Subcutaneous abdominal adipose tissue (tissue), 5 donors: ENCODE data around the gene DCTN2.
A peak's percentile ranks its signal among the peaks of the same experiment; 100 is the strongest.
"Not testable (repeated sequence)": the region's sequence is repeated elsewhere in the genome, so short reads cannot be mapped to it uniquely, and the experiment has no call there.

Source experiments
- H3K27ac ChIP-seq: one replicate; pipeline ENCODE4 v1.7.0; 2013; ENCODE audit warnings: low read depth, mild to moderate bottlenecking, inconsistent platforms, low read length, moderate library complexity
- H3K27me3 ChIP-seq, 5 donors: one replicate each; pipeline ENCODE4 v1.7.0; 2013; ENCODE audit warnings: low read length in 5 of 5, inconsistent platforms in 1 of 5; ENCODE audit not compliant: control insufficient read depth in 5 of 5, insufficient read depth in 4 of 5
- H3K36me3 ChIP-seq, 5 donors: one replicate each; pipeline ENCODE4 v1.7.0; 2013; ENCODE audit warnings: low read length in 5 of 5; ENCODE audit not compliant: control insufficient read depth in 5 of 5, insufficient read depth in 5 of 5
- H3K4me1 ChIP-seq, 5 donors: one replicate each; pipeline ENCODE4 v1.7.0; 2013; ENCODE audit warnings: low read length in 5 of 5, mild to moderate bottlenecking in 3 of 5, moderate library complexity in 1 of 5; ENCODE audit not compliant: control insufficient read depth in 5 of 5, insufficient read depth in 5 of 5
- H3K4me3 ChIP-seq, 5 donors: one replicate each; pipeline ENCODE4 v1.7.0; 2013; ENCODE audit warnings: low read length in 5 of 5, low read depth in 1 of 5
- H3K9ac ChIP-seq, 5 donors: one replicate each; pipeline ENCODE4 v1.7.0; 2013; ENCODE audit warnings: low read length in 5 of 5, mild to moderate bottlenecking in 4 of 5, moderate library complexity in 3 of 5
- H3K9me3 ChIP-seq, 5 donors: one replicate each; pipeline ENCODE4 v1.7.0; 2013; ENCODE audit warnings: low read length in 5 of 5; ENCODE audit not compliant: control insufficient read depth in 5 of 5
- donor health status: healthy.
- donor health status: healthy.
- donor health status: healthy.
- donor health status: healthy.
- donor health status: healthy.

Gene DCTN2

DNA sequence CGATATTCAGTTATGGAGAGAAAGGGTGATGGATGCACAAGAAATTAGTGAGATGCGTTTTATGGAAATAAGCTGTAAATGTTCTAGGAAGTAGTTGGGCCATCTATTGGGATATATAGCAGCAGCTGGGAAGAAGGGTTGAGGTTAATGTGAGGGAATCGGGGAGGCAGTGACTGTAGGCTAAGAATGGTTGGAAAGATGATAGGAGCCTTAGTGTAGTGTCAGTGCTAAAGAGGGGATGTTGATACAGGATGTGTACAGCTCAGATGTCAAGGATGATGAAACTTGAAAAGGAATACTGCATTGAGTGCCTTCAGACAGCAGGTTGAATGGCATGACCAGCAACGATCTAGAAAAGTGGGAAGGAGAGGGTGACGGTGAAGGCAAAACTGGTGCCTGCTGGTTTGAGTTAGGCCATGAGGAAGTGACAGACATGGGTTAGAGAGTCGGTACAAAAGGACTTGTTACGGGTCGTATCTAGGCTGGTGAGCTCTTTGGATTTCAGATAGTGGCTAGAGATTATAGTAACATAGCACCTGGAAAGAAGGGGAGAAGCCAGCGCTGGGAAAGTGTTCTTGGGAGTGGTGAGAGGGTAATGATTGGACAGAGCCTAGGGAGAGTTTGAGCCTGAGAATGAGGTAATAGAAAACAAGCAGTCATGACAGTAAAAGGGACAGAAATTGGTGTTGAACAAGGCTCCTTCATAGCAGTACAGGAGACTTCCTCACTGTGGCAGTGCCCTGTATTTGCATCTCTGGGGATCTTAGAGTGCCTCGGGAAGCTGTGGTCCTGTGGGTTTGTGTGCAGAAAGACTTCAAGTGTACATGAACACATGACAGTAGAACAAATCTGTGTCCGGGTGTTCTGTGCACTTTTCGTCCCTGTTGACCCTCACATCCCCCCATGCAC, 49.5 kb downstream of the DCTN2 start:
- Histone ChIP-seq H3K4me3 (no peak overlapping the region), H3K27me3 (no peaks in the 10 kb centered on the region), H3K36me3 (peaks cover 14 to 62% (median 51%) of the 10 kb centered on the region in 5 donors), H3K27ac (no peak overlapping the region), H3K4me1 (no peaks in the 10 kb centered on the region), H3K9me3 (no peaks in the 10 kb centered on the region), H3K9ac (no peak overlapping the region)

DNA sequence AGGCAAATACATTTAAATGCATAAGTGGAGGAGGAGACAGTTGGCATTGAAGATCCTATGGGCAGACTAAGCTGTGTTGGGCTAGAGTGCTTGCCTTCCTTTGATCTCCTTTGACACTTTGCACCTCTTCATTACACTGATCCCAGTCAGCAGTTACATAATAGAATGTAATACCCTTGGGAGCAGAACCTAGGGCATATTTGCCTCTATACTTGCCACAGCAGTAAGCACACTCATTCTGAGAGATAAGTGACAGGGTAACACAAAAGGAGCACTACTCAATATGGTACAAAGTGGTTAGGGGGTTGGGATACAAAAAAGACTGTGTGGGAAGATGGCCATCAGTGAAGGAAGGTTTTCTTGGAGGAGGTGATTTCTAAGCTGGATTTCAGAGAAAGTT, 50.2 kb downstream of the DCTN2 start:
- Histone ChIP-seq H3K36me3 (peaks cover 14 to 60% (median 49%) of the 10 kb centered on the region in 5 donors), H3K4me3 (no peak overlapping the region), H3K9me3 (no peaks in the 10 kb centered on the region), H3K9ac (peak overlapping the region in 1 of 5 donors; percentile 32), H3K27me3 (no peaks in the 10 kb centered on the region), H3K27ac (no peak overlapping the region), H3K4me1 (no peaks in the 10 kb centered on the region)

DNA sequence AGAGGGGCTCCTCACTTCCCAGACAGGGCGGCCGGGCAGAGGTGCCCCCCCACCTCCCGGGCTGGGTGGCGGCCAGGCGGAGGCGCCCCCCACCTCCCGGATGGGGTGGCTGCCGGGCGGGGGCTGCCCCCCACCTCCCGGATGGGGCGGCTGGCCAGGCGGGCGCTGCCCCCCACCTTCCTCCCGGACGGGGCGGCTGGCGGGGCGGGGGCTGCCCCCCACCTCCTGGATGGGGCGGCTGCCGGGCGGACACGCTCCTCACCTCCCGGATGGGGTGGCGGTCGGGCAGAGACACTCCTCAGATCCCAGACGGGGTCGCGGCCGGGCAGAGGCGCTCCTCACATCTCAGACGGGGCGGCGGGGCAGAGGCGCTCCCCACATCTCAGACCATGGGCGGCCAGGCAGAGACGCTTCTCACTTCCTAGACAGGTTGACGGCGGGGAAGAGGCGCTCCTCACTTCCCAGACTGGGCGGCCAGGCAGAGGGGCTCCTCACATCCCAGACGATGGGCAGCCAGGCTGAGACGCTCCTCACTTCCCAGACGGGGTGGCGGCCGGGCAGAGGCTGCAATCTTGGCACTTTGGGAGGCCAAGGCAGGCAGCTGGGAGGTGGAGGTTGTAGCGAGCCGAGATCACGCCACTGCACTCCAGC, 51.8 kb downstream of the DCTN2 start:
- H3K9ac ChIP-seq, H3K4me3 ChIP-seq, H3K27ac ChIP-seq, H3K9me3 ChIP-seq, H3K27me3 ChIP-seq, H3K4me1 ChIP-seq: not testable (repeated sequence)
- peaks cover 15 to 60% (median 48%) of the 10 kb centered on the region in 5 donors for H3K36me3 ChIP-seq

DNA sequence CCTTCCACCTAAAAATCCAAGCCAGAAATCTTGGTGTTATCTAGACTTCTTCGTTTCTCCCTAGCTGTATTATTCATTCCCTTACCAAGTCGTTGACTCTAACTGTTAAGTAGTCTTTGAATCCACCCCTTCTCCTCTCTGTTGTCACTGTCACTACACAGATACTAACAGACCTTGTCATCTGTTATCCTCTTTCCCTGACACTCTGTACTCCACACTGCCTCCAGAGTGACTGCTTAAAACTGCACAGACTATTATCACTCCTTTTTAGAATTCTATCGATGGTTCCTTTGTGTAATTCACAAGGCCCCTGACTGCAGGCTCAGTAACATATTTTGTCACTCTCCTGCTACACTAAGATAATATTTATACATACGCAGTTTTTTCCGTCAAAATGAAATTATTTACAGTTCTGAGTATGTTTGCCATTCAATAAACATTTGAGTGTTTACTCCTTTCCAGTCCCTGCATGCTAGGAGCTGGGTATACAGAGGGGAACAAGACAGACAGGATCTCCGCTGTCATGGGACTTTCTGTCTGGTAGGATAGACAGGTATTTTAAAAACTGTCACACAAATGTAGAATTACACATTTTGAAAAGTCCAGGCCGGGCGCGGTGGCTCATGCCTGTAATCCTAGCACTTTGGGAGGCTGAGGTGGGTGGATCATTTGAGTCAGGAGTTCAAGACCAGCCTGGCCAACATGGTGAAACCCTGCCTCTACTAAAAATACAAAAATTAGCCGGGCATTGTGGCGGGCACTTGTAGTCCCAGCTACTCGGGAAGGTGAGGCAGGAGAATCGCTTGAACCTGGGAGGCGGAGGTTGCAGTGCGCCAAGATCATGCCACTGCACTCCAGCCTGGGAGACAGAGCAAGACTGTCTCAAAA, 55.4 kb downstream of the DCTN2 start:
- Histone ChIP-seq H3K9ac (no peak overlapping the region), H3K9me3 (no peaks in the 10 kb centered on the region), H3K36me3 (peaks cover 8 to 46% (median 38%) of the 10 kb centered on the region in 5 donors), H3K27me3 (no peaks in the 10 kb centered on the region), H3K27ac (no peak overlapping the region), H3K4me1 (peaks cover 0 to 20% (median 16%) of the 10 kb centered on the region in 5 donors), H3K4me3 (no peak overlapping the region)

DNA sequence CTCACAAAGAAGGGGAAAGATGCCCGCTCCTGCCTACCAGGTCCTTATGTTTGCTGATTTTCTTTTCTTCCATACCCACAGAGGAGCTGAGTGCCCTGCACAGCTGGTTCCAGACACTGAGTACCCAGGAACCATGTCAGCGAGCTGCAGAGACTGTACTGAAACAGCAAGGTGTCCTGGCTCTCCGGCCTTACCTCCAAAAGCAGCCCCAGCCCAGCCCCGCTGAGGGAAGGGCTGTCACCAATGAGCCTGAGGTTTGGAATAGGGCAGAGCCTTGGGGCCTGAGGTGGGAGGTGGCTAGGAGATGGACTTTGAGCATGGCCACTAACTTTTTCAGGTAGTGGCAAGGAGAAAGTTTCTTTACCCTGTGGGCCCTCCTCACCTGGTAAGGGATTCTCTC, 56.9 kb downstream of the DCTN2 start:
- peaks cover 8 to 37% (median 34%) of the 10 kb centered on the region in 5 donors for H3K36me3 ChIP-seq

DNA sequence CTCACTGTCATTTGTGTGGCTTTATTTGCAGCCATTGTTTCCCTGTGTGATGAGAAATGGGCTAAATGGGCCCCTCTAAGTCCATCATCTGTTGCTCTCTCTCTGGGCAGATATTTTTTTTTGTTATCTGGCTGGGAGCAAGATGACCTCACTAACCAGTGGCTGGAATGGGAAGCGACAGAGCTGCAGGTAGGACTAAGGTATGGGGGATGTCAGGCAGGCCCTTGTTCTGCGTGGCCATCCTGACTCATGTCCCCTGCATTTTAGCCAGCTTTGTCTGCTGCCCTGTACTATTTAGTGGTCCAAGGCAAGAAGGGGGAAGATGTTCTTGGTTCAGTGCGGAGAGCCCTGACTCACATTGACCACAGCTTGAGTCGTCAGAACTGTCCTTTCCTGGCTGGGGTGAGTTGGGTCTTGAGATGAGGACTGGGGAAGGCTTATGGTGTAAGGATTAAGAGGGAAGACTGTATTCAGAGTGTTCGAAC, 57.8 kb downstream of the DCTN2 start:
- no peak overlapping the region for H3K27ac ChIP-seq
- peak overlapping the region in 4 of 5 donors; percentile 71 to 96 (median 92) for H3K9ac ChIP-seq
- peak overlapping the region in 2 of 5 donors; percentile 86 to 90 for H3K4me3 ChIP-seq

More for the DNA sequence above, 56.9 kb downstream of the DCTN2 start:
- Histone ChIP-seq H3K27me3 (no peaks in the 10 kb centered on the region), H3K4me1 (peaks cover 0 to 20% (median 16%) of the 10 kb centered on the region in 5 donors), H3K27ac (no peak overlapping the region), H3K9ac (no peak overlapping the region), H3K9me3 (no peaks in the 10 kb centered on the region), H3K4me3 (no peak overlapping the region)

DNA sequence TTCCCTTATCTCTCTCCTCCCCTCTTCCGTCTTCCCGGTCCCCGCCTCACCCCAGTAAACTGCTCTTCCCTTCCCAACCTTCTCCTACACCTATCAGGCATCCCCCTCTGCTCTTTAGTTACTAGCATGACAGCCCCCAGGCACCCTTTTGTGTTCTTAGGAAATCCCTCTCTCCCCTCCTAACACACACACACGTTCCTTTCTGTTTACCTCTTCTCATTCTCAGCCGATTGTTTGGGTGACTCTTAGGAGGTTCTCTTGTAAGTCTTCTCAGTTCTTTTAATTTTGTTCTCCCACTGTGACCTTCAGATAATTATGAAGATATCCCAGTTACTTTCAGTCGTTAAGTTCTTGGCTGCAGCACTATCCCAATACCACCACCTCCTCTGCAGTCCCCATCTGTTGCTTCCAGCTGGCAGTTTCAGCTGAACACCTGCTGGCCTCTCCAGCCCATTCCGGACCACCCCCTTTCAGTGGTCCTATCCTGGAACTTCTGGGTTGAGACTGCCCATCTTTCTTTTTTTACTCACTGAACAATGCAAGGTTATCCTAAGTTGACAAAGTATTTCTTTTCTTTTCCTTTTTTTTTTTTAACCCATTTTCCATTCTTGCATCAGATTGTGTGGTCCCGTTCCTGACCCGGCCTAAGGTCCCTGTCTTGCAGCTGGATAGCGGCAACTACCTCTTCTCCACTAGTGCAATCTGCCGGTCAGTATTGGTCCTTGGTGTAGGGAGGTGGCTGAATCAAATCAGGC, 58.4 kb downstream of the DCTN2 start:
- Histone ChIP-seq H3K4me3 (peak overlapping the region; percentile 86 to 94 (median 88)), H3K27ac (peak overlapping the region; percentile 77), H3K4me1 (peaks cover 0 to 20% (median 16%) of the 10 kb centered on the region in 5 donors), H3K36me3 (peaks cover 8 to 37% (median 34%) of the 10 kb centered on the region in 5 donors), H3K9me3 (no peaks in the 10 kb centered on the region), H3K9ac (peak overlapping the region; percentile 12 to 96 (median 89)), H3K27me3 (no peaks in the 10 kb centered on the region)

More for the DNA sequence above, 57.8 kb downstream of the DCTN2 start:
- H3K27me3 ChIP-seq, result no peaks in the 10 kb centered on the region
- peaks cover 0 to 20% (median 16%) of the 10 kb centered on the region in 5 donors for H3K4me1 ChIP-seq
- peaks cover 8 to 37% (median 34%) of the 10 kb centered on the region in 5 donors for H3K36me3 ChIP-seq
- no peaks in the 10 kb centered on the region for H3K9me3 ChIP-seq

DNA sequence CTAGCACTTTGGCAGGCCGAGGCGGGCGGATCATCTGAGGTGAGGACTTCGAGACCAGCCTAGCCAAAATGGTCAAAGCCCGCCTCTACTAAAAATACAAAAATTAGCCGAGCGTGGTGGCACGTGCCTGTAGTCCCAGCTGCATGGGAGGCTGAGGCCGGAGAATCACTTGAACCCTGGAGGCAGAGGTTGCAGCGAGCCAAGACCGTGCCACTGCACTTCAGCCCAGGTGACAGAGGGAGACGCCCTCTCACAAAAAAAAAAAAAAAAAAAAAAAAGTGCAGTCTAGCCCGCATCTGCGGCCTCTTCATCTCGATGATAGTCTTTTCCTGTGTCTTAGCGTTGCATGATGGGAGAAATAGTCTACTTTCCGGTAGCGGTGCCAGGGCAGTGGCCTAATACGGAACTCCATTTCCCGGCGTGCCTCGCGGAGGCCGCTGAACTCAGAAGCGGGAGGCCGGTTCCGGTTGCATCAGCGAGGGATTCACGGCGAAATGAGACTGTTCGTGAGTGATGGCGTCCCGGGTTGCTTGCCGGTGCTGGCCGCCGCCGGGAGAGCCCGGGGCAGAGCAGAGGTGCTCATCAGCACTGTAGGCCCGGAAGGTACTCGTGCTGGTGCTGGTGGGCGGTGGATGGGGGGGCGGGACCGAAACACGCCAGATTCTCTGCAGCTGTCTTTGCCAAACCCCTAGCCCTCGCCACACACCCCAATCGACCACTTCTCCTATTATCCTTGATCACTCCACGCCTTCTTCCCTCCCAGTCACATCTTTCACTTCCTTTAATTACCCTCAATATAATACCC, 59.2 kb downstream of the DCTN2 start, which contains the start of gene MARS1:
Gene MARS1, plus strand, starts transcription at position 472 of the 805 bp plus-strand sequence. Its CDS starts 23 bp downstream, at position 495.
- Histone ChIP-seq H3K4me3 (peak within 1 kb of the TSS; percentile 86 to 94 (median 88)), H3K9me3 (no peaks in the 10 kb centered on the region), H3K27ac (peak within 1 kb of the TSS; percentile 77), H3K36me3 (peaks cover 8 to 34% (median 31%) of the 10 kb centered on the region in 5 donors), H3K9ac (peak within 1 kb of the TSS; percentile 12 to 96 (median 89)), H3K27me3 (no peaks in the 10 kb centered on the region), H3K4me1 (peaks cover 0 to 20% (median 16%) of the 10 kb centered on the region in 5 donors)
